HG02678 (cell line): Measurements from ENCODE around the gene PC.

Source experiments
- ATAC-seq: cut with Tn5 transposase; IDR thresholded peaks from one replicate; pipeline ENCODE4 v1.9.1; 2021; ENCODE audit warnings: mild to moderate bottlenecking, moderate library complexity; ENCODE audit not compliant: unreplicated experiment

Gene PC

GRCh38 chr11:66886671-66887221 is 71.4 kb downstream of the PC start:
- ATAC-seq: no peak

- no peak for ATAC-seq
These were observed 72.2 kb downstream of the PC start for GRCh38 chr11:66885950-66886440.

- ATAC-seq: no peak
These were observed 72.7 kb downstream of the PC start for GRCh38 chr11:66885469-66885868.

GRCh38 chr11:66884443-66884842 is 73.7 kb downstream of the PC start:
- ATAC-seq: no peak

- ATAC-seq: no peak
These were observed 74.9 kb downstream of the PC start for GRCh38 chr11:66883016-66883965.

GRCh38 chr11:66882561-66883015 is 75.6 kb downstream of the PC start:
- ATAC-seq: no peak

- no peak for ATAC-seq
These were observed 76.2 kb downstream of the PC start for GRCh38 chr11:66881927-66882452.

- no peak for ATAC-seq
These were observed 76.7 kb downstream of the PC start for GRCh38 chr11:66881451-66881835.

GRCh38 chr11:66880496-66881450 is 77.4 kb downstream of the PC start:
- no peak for ATAC-seq

GRCh38 chr11:66879999-66880398 is 78.2 kb downstream of the PC start:
- no peak for ATAC-seq

GRCh38 chr11:66879583-66879982 is 78.6 kb downstream of the PC start:
- no peak for ATAC-seq

- ATAC-seq: no peak
These were observed 79.2 kb downstream of the PC start for GRCh38 chr11:66879000-66879399.

GRCh38 chr11:66878474-66878873 is 79.7 kb downstream of the PC start:
- ATAC-seq: no peak

- no peak for ATAC-seq
These were observed 80.4 kb downstream of the PC start for GRCh38 chr11:66877588-66878385.

GRCh38 chr11:66875378-66875777 is 82.8 kb downstream of the PC start:
- no peak for ATAC-seq

- no peak for ATAC-seq
These were observed 84.0 kb downstream of the PC start for GRCh38 chr11:66874232-66874631.

GRCh38 chr11:66871521-66871901 is 86.7 kb downstream of the PC start:
- no peak for ATAC-seq

GRCh38 chr11:66870616-66871520 is 87.3 kb downstream of the PC start:
- no peak for ATAC-seq

GRCh38 chr11:66870131-66870530 is 88.1 kb downstream of the PC start:
- ATAC-seq: no peak
